CD4-positive, alpha-beta T cell treated with Interleukin-17A for 1 hour (primary cell): ENCODE results near the gene TBRG4.
"Not testable (repeated sequence)": the region's sequence is repeated elsewhere in the genome, so short reads cannot be mapped to it uniquely, and the experiment has no call there.

Source experiments
- DNase-seq: peaks from one replicate; pipeline ENCODE4 v3.0.0-alpha.2; 2020

The TBRG4 gene

DNA sequence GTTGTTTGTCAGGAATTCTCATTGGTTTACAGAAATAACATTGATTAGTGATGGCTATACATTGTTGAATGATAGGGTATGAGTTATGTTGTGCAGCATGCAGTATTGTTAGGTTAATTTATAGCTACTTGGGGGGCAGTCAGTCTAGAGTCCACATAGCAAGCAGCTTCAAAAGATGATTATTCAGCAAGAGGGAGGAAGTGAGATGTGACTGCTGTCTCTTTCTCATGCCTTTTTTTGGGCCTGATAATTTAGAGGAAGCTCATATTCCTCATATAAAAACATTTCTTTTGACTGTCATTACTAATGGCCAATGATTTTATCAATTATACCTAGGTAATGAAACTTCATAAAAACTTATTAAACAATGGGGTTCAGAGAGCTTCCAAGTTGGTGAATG is 3.4 kb upstream of the TBRG4 start:
- no peak for DNase-seq

DNA sequence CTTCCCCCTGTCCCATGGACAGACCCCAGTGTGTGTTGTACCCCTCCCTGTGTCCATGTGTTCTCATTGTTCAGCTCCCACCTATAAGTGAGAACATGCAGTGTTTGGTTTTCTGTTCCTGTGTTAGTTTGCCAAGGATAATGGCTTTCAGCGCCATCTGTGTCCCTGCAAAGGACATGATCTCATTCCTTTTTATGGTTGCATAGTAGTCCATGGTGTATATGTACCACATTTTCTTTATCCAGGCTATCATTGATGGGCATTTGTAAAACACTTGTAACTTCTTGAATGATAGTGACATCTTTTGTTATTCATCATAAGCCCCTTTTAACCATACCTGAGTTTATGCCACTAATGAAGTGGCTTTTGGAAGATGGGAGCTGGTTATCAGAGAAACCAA is 2.8 kb upstream of the TBRG4 start:
- DNase-seq = not testable (repeated sequence)

DNA sequence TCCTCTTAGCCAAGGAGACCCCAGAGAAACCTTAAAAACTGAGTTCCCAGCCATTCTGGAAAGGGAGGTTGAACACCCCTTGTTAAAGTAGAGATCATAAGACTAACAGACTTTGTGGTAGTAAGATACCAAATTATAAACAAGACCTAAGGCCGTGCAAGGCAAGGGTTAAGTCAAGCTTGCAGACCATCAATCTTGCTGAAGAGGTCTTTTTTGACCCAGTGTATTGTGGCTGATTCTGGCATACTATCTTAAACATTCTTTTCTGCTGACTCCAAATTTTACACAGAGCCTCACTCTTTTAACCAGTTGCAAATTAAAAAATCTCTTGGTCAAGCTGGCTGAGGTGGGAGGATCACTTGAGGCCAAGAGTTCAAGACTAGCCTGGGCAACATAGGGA is 1.2 kb upstream of the TBRG4 start:
- no peak for DNase-seq

DNA sequence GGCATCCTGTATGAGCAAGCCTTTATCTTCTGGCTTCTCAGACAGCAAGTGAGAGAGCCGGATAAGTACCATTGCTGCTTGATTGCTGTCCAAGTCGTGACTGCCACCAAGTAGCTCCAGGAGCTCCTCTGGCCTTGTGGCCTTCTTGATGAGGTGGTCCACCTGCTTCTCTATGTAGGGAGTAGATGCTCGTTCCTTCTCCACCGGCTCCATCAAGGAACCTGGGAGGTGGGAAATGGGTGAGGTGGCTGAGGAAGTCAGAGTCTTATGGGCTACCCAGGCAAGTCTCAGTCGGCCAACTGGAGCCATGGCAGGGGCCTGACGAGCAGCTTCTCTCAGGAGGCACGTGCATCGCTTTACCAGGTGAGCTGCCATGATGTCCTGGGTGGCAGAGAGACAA is 2.6 kb downstream of the TBRG4 start:
- DNase-seq = no peak

DNA sequence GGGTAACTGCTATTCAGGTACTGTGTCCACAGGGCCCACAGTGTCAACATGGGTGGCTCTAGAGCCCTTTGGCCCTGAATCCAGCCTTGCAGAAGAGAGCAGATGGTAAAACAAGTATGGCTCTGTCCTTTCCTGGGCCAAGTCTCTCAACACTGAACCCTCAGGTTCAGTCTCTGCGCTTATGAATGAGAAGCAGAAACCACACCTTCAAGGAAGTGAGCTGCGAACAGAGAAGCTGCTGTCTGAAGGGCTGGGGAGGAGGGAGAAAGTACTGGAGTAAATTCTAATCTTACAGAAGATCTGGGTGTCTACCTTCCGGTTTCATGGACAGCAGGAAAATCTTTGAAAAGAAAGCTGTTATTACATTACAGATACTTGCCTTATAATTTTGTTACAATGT is 4.1 kb downstream of the TBRG4 start:
- no peak for DNase-seq

DNA sequence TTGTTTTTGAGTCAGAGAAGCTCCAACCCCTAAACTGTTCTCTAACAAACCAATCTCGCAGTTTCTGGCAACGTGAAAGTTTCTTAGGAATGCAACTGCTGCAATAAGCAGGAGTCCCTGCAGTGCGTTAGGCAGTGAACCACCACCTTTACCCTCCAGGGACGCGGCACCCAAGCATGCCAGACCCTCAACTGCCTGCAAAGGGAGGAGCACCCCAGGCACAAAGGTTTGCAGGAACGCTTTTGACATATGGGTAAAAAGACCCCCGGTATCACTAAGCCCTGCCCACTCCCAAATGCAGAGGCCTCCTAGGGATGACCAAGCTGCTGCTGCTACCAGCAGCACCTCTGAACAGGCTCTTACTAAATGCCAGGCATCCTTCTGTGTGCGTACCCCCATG is 4.7 kb downstream of the TBRG4 start:
- DNase-seq = no peak

DNA sequence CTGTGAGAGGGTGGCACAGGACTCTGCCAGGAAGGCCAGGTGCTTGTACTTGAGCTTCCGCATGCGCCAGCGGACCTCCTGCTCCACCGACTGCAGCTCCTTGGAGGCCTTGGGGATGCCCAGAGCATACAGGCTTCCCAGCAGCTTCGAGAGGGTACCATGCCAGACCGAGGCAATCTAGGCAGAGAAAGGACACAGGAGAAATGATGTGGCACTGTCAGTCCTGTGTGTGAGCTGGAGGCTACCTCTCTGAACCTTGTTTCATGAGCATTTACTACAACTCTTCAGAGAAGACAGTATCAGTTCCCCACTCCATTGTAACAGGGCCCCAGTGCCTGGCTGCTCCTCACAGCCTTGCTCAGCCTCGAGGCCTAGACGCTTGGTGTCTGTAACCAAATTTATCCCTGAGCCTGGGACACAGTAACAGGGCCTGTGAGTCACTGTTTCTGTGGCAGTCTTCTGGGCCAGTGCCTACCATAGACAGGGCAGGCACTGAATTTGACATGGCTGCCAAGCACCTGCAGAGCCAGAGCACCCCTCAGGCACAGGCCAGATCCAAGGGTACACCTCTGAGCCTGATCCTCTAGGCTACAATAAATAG is 5.8 kb downstream of the TBRG4 start:
- no peak for DNase-seq

DNA sequence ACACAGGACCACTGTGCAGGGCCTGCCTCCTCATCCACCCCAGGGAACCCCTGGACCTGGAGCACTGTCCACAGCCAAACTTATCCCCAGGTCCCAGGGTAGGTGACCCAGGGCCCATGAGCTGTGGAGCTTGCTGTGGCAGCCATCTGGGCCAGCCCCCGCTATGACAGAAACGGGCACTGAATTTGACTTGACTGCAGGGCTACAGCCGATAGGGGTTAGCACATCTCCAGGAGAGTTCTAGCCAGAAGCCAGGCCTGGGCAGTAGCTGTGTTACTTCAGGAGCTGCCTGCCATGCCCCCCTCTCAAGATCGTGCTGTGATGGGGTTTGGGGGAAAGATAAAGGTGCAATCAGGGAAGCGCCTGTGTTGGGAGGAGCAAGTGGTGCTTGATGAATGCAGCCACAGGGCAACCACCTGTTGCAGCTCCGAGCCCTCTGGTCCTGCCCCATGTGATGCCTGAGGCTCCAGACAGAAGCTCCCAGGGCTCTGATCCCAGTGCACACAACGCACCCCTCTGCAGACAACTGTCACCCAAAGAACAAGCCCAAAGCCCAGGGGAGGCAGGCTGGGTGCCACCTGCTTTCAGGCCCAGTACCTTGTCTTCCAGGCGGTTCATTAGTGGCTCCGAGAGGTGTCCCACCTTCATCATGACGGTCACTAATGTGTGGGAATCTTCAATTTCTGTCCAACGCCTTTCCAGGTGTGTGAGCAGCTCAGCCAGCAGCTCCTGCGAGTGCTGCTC is 6.5 kb downstream of the TBRG4 start:
- DNase-seq = no peak

DNA sequence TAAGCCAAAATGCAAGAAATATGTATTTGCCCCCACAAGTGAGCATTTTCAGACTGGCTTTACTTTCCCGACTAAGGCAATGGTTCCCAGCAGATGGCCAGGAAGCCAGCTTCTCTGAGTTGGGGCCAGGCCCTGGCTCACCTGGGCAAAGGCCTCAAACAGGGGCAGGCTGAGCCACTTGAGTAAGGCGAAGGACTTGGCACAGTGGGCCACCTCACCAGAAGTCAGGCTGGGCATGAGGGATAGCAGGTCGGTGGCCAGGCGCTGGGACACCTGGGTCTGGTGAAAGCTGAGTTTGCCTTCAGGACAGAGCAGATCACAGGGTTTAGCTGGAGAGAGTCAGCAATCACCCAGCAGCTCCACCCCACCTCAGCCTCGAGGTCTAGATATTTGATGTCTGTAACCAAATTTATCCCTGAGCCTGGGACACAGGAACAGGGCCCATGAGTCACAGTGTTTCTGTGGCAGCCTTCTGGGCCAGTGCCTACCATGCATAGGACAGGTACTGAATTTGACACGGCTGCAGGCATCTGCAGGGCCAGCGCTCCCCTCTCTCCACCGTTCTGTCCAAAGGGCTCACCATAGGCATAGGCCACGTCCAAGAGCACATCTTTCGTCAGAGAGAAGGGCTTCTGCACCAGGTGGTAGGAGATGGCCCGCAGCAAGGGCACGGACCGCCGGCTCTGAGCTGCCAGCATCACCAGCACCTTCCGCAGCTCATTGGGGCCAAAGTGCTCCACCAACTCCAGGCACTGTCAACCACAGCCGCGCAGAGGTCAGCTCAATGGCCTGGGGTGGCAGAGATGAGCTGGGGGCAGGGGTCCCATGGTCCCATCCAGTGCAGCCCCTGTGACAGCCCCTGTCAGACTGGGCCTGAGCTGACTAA is 7.3 kb downstream of the TBRG4 start:
- no peak for DNase-seq

DNA sequence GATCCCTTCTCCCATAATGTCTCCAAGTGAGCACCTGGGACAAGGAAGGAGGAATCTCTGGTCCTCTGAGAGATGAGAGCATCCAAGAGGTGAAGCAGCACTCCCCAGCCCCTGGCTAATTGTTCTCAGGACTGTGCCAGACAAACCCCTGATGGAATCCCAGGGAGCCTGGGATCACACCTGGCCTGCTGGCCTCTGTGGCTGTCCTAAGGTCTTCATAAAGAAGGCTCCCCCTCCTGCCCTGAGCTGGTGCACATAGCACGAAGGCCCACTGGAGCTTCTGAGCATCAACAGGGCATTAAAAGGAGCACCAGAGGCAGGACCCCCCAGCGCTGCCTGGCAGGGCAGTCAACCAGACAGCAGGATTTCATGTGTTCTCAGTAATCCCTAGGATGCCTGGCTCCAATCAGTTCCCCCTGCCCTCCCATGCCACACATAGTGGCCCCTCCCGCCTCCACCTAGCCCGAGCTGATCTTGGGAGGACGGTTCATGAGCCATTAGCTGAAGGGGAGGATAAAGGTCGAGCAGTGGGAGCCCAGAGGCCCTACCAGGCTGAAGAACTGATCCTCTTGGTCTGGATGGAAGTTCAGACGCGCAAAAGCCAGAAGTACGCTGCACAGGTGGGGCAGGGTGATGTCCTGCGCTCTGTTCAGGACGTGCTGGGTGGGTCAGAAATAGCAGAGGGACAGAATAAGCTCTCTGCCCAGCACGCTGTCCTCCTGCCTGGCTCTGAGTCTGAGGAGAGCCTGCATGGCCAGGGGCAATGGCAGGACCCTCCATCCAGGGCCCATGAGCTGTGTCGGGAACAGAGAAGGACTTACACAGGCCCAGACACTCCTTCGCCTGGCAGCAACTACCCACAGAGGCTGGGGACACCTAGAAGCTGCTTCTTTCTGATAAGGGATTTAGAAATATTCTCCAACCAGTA is 8.4 kb downstream of the TBRG4 start:
- no peak for DNase-seq

DNA sequence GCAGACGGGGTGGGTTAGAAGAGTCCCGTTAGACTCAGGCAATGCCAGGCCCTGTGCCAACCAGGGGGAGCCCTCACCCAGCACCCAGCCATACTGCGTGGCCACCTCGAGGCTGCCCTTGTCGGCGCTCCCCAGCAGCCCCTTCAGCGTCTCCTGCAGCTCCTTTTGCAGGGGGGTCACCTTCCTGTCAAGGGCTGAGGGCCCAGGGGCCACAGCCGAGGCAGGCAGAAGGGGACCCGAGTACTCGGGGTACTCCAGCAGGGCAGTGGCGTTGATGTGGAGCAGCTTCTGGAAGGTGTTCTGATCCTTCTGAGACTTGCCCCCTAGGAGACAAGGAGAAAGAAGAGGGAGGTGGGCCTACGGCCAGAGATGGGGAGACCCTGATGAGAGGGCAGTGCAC is 9.7 kb downstream of the TBRG4 start:
- no peak for DNase-seq

DNA sequence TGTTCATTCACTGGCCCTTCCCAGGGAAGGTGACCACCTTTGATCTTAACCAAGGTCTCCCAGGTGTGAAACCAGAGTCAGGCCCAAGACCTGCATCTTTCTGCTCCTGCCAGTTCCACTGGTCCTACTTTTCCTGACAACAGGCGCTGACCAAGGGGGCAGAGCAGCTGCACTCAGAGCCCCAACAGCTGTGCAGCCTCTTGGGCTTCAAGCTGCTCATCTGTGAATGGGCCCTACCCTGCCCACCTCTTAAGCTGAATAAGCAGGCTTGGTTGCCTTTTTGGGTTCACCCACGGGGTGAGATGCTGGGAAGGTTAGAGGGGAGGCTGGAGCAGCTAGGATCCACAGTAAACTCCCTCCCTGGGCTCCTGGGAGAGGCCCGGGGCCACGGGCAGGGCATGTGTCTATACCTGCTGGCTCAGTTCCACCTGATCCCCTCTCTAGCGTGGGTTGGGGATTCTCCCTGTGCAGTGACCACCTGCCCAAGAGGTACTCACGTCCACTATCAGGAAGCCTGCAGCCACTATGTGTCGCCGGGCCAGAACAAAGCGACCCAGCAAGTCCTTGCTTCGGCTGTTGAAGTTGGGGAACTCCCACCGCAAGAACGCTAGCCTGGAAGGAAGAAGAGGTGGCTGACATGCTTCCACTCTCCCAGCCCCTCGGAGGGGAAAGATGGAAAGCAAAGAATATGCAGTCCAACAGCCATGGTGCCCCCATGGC is 10.6 kb downstream of the TBRG4 start:
- DNase-seq = no peak

DNA sequence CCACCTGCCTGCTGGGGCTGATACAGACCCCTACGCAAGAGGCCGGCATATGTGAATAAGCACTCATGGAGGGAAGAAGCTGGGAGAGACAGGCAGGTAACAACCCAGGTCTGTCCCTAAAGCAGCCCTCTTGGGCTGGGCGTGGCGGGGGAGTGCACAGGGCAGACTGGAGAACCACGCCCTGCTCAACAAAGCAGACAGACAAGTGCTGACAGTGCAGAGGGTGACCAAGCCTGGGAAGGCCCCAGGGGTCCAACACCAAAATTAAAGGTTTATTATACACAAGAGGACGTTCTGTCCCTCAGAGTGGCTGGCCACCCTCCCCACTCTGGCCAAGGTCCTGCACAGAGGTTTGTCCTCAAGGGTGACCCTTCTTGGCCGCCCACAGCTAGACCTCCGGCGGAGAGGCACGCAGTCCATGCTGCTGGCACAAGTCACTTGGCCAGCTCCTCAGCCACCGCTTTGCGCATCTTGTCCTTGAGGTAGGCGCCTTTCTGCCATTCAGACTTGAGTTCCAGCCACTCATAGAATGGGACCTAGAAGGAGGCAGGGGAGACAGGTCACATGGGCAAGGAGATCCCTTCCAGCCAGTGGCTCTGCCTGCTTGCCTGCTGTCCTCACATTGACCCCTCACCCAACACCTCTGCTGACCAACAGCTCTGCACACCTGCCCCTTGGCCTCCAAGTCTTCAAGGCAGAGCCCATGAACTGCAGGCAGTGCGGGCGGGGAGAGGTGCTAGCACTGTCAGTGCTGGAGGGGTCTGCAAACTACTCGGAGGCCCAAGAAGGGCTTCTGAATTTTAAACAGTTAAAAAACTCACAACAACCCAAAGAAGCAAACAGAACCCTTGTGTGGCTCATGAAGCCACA is 11.4 kb downstream of the TBRG4 start:
- no peak for DNase-seq

DNA sequence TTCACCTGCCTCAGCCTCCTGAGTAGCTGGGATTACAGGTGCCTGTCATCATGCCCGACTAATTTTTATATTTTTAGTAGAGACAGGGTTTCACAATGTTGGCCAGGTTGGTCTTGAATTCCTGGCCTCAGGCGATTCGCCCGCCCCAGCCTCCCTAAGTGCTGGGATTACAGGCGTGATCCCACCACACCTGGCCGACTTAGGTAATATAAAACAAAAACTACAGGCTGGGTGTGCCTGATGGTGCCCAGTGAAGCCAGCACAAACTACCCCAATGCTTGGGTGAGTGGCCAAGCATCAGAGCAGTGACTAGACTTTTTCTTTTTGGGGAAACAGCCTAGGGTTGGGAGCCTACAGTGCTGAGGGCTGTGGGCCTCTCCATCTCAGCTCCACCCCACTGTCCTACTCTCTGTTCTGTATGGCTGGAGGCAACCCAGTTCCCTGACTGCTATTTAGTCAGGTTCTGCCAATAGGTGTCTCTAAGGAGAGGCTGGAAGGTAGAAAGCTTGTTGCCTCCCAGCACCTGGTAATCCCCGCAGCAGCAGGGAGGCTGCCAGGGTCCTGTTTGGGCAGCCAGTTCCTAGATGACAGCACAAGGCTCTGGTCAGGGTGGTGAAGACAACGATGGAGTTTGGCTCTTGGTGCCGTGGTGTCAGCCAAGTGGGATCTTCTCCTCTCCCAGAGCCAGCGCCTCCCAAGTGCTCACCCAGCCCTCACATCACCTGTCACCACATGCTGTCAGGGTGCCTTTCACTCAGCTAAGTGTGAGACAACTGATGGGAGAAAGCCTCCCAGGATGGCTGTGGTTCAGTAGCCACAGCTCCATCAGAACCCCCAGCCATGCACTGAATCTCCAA is 12.3 kb downstream of the TBRG4 start:
- no peak for DNase-seq

DNA sequence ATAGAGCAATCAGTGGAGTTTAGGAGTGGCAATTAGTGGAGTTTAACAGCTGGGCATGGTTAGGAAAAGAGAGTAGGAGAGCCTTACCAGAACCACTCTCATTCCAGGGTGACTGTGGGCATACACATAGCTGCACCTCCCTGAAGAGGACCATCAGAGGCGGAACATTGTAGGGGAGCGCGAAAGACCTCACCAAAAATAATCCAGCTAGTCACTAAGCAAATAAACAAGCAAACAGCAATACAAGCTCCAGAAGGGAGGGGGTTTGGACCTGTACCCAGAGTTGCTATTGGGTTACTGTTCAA is 18.6 kb downstream of the TBRG4 start:
- no peak for DNase-seq

DNA sequence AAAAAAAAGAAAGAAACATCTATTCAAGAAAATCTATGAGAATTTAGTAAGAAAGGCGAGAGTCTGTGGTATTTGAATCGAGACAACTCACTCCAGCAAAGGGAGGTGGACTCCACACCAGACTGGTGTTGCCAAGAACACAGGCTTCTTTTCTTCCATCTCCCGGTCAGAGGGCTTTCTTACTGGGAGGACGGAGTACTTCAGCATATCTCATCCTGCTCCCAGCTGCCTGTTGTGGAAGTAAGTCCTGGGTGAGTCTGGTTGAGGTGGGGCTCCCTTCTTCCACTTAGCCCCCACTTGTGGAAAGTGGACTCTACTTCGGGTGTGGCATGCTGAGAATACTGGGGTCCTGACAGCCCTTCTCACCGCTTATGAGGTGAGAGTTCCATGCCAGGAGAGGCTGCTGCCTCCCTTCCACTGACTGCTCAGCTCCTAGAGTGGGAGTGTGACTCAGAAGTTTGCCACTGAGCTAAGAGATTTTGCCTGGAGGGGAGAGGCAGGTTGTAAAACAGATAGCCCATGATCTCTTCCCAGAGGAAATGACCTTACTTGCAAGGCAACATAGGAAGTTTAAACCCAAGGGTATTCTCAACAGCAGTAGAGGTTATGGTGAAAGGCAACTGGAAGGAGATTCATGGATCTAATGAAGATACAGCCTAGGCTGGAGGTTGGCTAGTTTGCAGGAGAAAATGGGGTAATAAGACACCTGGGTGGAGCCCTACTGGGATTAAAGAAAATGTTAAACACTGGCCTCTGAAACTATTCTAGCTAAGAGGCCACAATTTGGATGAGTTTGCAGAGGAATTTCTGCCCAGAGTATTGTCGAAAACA is 19.2 kb downstream of the TBRG4 start:
- no peak for DNase-seq

DNA sequence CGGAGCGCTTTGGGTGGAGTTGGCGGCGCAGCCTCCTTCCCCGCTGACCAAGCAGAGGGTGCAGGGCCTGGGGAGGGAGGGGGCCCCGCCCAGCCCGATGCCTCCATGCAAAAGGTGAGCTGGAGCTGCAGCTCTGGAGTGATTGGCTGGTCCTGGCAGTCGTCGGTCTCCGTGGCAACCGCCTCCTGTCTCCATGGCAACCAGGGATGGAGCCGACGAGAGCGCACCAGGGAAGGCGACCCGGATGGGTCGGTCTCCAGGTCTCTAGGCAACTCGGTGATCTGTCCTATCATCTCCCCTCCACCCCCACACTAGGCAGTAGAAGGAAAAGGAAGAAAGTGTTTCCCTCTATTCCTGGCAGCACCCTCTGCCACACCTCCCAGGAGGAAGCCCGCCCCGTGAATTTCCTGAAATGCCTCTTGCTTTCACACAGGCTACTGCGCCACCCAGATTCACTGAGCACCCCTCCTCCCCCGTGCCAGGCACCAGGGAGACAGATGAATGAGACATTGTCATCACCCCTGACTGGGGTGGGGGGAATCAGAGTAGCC is 22.1 kb downstream of the TBRG4 start:
- peak; percentile 74 for DNase-seq

DNA sequence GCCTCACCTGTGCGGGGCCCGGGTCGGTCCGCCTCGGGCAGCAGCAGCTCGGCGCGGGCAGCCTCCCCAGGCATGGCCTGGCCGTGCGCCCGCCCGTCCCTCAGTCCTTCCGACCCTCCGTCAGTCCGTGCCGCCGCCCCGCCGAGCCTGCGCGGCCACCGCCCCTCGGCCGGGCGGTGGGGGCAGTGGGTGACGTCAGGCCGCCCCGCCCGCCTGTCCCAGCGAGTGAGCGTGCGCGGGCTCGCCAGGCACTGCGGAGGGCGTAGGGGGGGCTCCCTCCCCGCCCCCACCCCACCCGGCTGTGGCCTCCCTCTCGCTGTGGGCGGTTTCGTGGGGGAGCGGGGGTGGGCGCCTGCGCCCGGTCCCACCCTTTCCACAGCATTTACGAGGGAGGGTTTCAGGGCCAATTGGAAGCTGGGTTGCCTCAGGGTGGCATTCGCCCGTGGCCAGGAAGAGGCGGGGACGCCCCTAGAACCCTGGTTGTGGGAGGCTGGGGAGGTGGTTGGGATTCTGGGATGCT is 22.6 kb downstream of the TBRG4 start, which contains the start of gene NACAD:
NACAD (minus strand) TSS at position 149 of the 520 bp plus-strand sequence; CDS start at position 74, 75 bp downstream.
- peak; percentile 35 for DNase-seq
